Stimulated activated CD4-positive, alpha-beta T cell treated with anti-CD3 and anti-CD28 coated beads, TNF-alpha, amount 100 ng/mL, for 24 hours (primary cell): ENCODE data around the gene CCNL1.
"Not testable (repeated sequence)": the region's sequence is repeated elsewhere in the genome, so short reads cannot be mapped to it uniquely, and the experiment has no call there.

ENCODE experiments used
- DNase-seq, 3 experiments: peaks; one replicate each; pipeline ENCODE4 v3.0.0-alpha.2; 2020; ENCODE audit warnings: low read depth in 3 of 3

The CCNL1 gene

DNA sequence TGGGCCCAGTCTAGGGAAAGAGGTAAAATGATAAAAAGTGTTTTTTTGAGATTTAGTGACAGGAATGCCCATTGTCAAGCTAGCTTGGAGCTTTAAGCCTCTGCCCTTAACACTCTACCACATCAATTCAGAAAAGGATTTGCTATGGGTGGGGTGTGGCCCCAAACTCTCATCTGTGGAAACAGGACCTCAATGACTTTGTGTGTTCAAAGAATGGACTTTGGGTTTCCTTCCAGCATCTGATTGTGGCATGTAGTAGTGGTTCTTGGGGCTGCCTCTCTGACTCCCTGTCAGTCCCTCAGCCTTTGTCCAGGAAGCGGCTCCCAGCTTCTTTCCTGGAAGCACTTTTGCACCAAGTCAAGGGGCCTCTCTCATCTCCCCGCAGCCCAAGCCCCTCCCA, 56.1 kb downstream of the CCNL1 start:
- DNase-seq, result no peak

- DNase-seq, result no peak
Observed at GRCh38 chr3:157103280-157103679, 56.7 kb downstream of the CCNL1 start.

DNA sequence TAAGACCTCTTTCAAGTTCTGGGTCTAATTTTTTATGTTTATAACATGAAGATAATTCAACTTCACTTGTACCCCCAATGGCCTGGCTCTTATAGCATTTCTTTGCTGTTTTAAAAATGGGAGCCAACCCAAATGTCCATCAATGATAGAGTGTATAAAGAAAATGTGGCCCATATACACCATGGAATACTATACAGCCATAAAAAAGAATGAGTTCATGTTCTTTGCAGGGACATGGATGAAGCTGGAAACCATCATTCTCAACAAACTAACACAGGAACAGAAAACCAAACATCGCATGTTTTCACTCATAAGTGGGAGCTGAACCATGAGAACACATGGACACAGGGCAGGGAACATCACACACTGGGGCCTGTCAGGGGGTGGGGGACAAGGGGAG, 57.4 kb downstream of the CCNL1 start:
- not testable (repeated sequence) for DNase-seq

DNA sequence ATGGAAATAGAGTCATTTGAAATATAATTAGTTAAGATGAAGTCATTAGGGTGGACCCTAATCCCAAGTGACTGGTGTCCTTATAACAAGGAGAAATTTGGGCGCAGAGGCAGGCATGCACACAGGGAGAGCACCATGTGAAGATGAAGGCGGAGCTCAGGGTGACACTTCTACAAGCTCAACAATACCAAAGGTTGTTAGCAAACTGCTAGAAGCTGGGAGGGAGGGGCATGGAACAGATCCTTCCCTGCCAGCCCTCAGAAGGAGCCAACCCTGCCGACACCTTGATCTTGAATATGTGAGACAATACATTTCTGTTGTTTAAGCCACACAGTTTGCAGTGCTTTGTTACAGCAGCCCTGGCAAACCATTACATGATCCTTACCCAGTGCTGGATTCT, 57.8 kb downstream of the CCNL1 start:
- DNase-seq, result no peak

- no peak for DNase-seq
Observed at GRCh38 chr3:157101486-157101885, 58.5 kb downstream of the CCNL1 start.

- DNase-seq, result no peak
Observed at GRCh38 chr3:157100608-157101396, 59.1 kb downstream of the CCNL1 start.

DNA sequence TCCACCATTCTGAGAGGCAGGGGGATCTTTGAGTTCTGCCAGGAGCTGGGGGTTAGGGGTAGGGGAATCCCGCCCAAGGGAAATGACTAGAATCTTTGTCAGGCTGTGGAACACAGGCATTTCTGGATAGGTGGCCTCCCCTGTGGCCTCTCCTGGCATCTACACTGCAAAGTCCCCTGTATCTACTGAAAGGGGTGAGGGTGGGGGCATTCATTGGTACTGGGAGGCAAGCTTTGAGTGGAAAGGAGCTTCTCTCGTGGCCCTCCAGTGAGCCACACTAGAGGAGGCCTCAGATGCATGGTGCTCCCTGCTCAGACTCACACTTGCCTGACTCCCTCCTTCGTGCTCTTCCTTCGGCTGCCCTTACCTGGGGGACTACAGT, 59.9 kb downstream of the CCNL1 start:
- DNase-seq, result no peak

GRCh38 chr3:157099326-157100095, 60.4 kb downstream of the CCNL1 start:
- DNase-seq, result no peak

- DNase-seq, result no peak
Observed at GRCh38 chr3:157098823-157099185, 61.1 kb downstream of the CCNL1 start.

DNA sequence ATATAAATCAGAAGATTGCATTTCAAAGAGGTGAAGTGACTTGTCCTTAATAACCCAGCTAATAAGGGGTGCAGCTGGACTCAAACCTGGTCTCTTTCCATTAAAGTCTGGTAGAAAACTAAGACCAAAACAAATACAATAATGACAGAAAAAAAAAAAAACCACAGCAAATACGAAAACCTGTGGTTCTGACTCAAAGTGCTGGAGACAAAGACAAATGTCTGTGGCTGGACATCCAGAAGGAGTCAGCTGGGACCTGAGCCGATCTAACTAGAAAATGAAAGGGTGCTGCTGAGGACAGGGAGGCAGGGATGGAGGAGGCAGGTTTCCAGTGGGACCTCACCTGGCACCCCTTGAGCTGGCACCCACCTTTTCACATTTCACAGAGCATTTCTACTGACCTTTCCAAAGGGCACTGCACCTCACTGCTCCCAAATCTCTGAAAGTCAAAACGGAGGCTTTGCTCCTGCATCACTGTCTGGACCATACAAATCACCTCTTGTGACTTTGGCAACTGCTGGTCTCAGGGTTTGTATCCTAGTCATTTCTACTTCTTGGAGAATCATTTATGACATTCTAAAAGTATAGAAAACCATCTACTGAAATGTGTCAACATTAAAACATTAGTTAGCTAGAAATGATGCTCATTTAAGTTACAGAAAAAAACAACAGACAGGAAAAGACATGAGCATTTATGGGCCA, 61.7 kb downstream of the CCNL1 start:
- DNase-seq, result no peak
